Osteoblast (primary cell): ENCODE measurements around the gene TXNDC12. TPM values are rescaled to one million over a fixed set of nuclear protein-coding genes. Genes with fewer than 3 reads are reported as not detected.
"Not testable (repeated sequence)": the region's sequence is repeated elsewhere in the genome, so short reads cannot be mapped to it uniquely, and the experiment has no call there.

Source experiments
- DNase-seq: peaks from one replicate; pipeline ENCODE4 v3.0.0; 2011; ENCODE audit warnings: low spot score, mixed read lengths; ENCODE audit not compliant: insufficient read length; ENCODE audit errors: missing footprints
- H2AFZ ChIP-seq: 2 replicates; pipeline ENCODE4 v1.6.0; 2011; ENCODE audit warnings: mild to moderate bottlenecking, low read length
- H3K27ac ChIP-seq: 2 replicates; pipeline ENCODE4 v1.5.1; 2011; ENCODE audit warnings: mild to moderate bottlenecking, low read depth, low read length, moderate library complexity
- H3K27me3 ChIP-seq: 2 replicates; pipeline ENCODE4 v1.6.0; 2012; ENCODE audit warnings: mild to moderate bottlenecking, control low read depth, inconsistent platforms, low read length, moderate library complexity; ENCODE audit not compliant: insufficient read depth
- H3K36me3 ChIP-seq: 2 replicates; pipeline ENCODE4 v1.5.1; 2011; ENCODE audit warnings: mild to moderate bottlenecking, low read length, control low read depth, moderate library complexity; ENCODE audit not compliant: insufficient read depth
- H3K4me1 ChIP-seq: 2 replicates; pipeline ENCODE4 v1.5.1; 2011; ENCODE audit warnings: mild to moderate bottlenecking, low read length, control low read depth, moderate library complexity; ENCODE audit not compliant: insufficient read depth
- H3K4me2 ChIP-seq: 2 replicates; pipeline ENCODE4 v1.6.0; 2011; ENCODE audit warnings: mild to moderate bottlenecking, low read length; ENCODE audit not compliant: insufficient read depth
- H3K4me3 ChIP-seq: fragments of 200-600 bp; sonication (generic); 3 replicates; pipeline ENCODE4 v1.5.1; 2012; ENCODE audit warnings: mild to moderate bottlenecking, low read length, inconsistent platforms; ENCODE audit not compliant: insufficient read depth
- H3K79me2 ChIP-seq: 2 replicates; pipeline ENCODE4 v1.6.0; 2012; ENCODE audit warnings: mild to moderate bottlenecking, low read length, control low read depth, inconsistent platforms; ENCODE audit not compliant: insufficient read depth
- H3K9me3 ChIP-seq: 2 replicates; pipeline ENCODE4 v1.5.1; 2011; ENCODE audit warnings: low read depth, low read length, control low read depth
- H4K20me1 ChIP-seq: 2 replicates; pipeline ENCODE4 v1.6.0; 2012; ENCODE audit warnings: mild to moderate bottlenecking, low read length, control low read depth; ENCODE audit not compliant: insufficient read depth
- CTCF ChIP-seq: IDR thresholded peaks from 2 replicates; pipeline ENCODE4 v1.5.1; 2011; ENCODE audit warnings: mild to moderate bottlenecking, low read depth, low read length, moderate library complexity; ENCODE audit errors: extremely low read depth
- total RNA-seq: library from RNA; depleted of rRNA; stranded (reverse); fragments of >200 nt; gene quantifications from 2 replicates; pipeline ENCODE4 v1.2.3, GENCODE V29; 2012

TXNDC12 gene
- total RNA-seq, 1 donor = 48.5 TPM

- H3K4me1 ChIP-seq, H2AFZ ChIP-seq, H3K4me3 ChIP-seq, H3K27me3 ChIP-seq, H4K20me1 ChIP-seq, DNase-seq, H3K79me2 ChIP-seq, H3K9me3 ChIP-seq, H3K27ac ChIP-seq, H3K4me2 ChIP-seq: not testable (repeated sequence)
- H3K36me3 ChIP-seq = peaks cover 35% of the 10 kb centered on the region
Measured at GRCh38 chr1:52087892-52088291, 32.9 kb upstream of the TXNDC12 start.

GRCh38 chr1:52080014-52080415 is 25.0 kb upstream of the TXNDC12 start:
- no peak for DNase-seq
- Histone ChIP-seq H3K4me1 (no peaks in the 10 kb centered on the region), H3K27me3 (no peaks in the 10 kb centered on the region), H3K4me3 (no peak overlapping the region), H3K27ac (no peak overlapping the region), H3K4me2 (no peak overlapping the region), H4K20me1 (peaks cover 12% of the 10 kb centered on the region), H3K36me3 (peaks cover 9% of the 10 kb centered on the region), H3K79me2 (peaks cover 47% of the 10 kb centered on the region), H3K9me3 (no peaks in the 10 kb centered on the region), H2AFZ (no peak overlapping the region)
- no peak for TF ChIP-seq CTCF

- H3K27me3 ChIP-seq, H3K9me3 ChIP-seq, H3K4me3 ChIP-seq, H3K27ac ChIP-seq, DNase-seq, H2AFZ ChIP-seq, H3K4me1 ChIP-seq, H3K4me2 ChIP-seq: not testable (repeated sequence)
- Histone ChIP-seq H3K79me2 (peaks cover 48% of the 10 kb centered on the region), H4K20me1 (peaks cover 12% of the 10 kb centered on the region), H3K36me3 (peaks cover 11% of the 10 kb centered on the region)
Measured at GRCh38 chr1:52077277-52077676, 22.3 kb upstream of the TXNDC12 start.

- H3K36me3 ChIP-seq = peaks cover 17% of the 10 kb centered on the region
- H3K27me3 ChIP-seq = no peaks in the 10 kb centered on the region
- DNase-seq = no peak
- H2AFZ ChIP-seq = no peak overlapping the region
- no peaks in the 10 kb centered on the region for H3K4me1 ChIP-seq
- peaks cover 55% of the 10 kb centered on the region for H3K79me2 ChIP-seq
- H3K4me2 ChIP-seq = no peak overlapping the region
- peaks cover 6% of the 10 kb centered on the region for H4K20me1 ChIP-seq
- no peaks in the 10 kb centered on the region for H3K9me3 ChIP-seq
- H3K27ac ChIP-seq = no peak overlapping the region
- no peak for TF ChIP-seq CTCF
- H3K4me3 ChIP-seq = no peak overlapping the region
Measured at GRCh38 chr1:52072291-52072690, 17.3 kb upstream of the TXNDC12 start.

- Histone ChIP-seq H2AFZ (no peak overlapping the region), H3K27me3 (no peaks in the 10 kb centered on the region), H3K9me3 (no peaks in the 10 kb centered on the region), H3K36me3 (peaks cover 27% of the 10 kb centered on the region), H3K79me2 (peaks cover 53% of the 10 kb centered on the region), H3K4me3 (no peak overlapping the region), H3K27ac (no peak overlapping the region), H3K4me2 (no peak overlapping the region), H4K20me1 (no peaks in the 10 kb centered on the region), H3K4me1 (no peaks in the 10 kb centered on the region)
- TF ChIP-seq CTCF = no peak
- DNase-seq = no peak
Measured at GRCh38 chr1:52070704-52071103, 15.7 kb upstream of the TXNDC12 start.
